Measurements from ENCODE around the gene CHCHD1.

DNA sequence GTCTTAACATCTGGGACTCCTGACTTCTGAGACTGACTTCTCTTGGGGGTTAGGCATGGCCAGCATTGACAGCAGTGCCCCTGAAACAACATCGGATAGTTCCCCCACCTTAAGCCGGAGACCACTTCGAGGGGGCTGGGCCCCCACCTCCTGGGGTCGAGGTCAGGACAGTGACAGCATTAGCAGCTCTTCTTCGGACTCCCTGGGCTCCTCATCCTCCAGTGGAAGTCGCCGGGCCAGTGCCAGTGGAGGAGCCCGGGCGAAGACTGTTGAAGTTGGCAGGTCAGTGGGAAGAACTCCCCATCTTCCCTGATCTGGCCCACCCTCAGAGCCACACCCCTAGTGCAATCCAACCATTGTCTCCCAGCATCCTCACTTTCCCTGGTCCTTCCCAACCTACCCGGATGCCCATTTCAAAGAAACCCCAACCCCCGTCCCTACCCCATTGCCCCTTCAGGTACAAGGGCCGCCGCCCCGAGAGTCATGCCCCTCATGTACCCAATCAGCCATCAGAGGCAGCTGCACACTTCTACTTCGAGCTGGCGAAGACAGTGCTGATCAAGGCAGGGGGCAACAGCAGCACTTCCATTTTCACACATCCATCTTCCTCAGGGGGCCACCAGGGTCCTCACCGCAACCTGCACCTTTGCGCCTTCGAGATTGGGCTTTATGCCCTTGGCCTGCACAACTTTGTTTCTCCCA lies 15.6 kb downstream of the CHCHD1 start:
- TF ChIP-seq EZH2 (IDR thresholded peaks at IDR 0.05; ENCODE audit: insufficient read depth, low read length) (no peak), CTCF (IDR thresholded peaks at IDR 0.05; ENCODE audit: insufficient read depth, low read depth, low read length) (no peak)
